ENCODE data around the gene TIGD6.

Gene TIGD6

DNA sequence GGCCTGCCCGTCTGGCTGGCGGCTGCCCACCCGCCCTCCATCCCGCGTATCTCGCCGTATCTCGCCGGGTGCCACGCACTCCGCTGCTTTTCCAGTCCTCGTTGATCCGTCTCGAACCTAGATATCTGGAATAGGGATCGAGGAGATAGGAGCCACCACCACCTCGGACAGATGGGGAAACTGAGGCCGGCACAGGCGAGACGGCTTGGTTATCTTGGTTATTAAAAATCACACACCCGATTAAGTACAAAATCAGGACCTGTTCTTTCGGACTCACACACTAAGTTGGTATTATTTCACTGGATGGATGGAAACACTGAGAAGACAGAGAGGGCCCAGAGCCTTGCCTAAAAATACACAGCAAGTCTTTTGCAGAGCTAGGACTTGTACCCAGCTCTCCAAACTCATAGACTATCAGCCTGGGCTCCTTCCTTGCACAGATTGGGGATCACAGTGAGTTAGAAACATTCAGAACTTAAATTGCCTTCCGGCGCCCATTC is 39.2 kb downstream of the TIGD6 start:
- Mint-ChIP-seq H3K4me3 (peak overlapping the region; percentile 87 to 89 (median 87)), H3K27ac (peak overlapping the region; percentile 37 to 87 (median 65)), H3K4me1 (peaks cover 31% of the 10 kb centered on the region), H3K27me3 (ENCODE audit: low read depth) (no peaks in the 10 kb centered on the region), H3K36me3 (ENCODE audit: low read depth) (no peaks in the 10 kb centered on the region), H3K9me3 (no peaks in the 10 kb centered on the region)
- TF ChIP-seq, protein P1, sequence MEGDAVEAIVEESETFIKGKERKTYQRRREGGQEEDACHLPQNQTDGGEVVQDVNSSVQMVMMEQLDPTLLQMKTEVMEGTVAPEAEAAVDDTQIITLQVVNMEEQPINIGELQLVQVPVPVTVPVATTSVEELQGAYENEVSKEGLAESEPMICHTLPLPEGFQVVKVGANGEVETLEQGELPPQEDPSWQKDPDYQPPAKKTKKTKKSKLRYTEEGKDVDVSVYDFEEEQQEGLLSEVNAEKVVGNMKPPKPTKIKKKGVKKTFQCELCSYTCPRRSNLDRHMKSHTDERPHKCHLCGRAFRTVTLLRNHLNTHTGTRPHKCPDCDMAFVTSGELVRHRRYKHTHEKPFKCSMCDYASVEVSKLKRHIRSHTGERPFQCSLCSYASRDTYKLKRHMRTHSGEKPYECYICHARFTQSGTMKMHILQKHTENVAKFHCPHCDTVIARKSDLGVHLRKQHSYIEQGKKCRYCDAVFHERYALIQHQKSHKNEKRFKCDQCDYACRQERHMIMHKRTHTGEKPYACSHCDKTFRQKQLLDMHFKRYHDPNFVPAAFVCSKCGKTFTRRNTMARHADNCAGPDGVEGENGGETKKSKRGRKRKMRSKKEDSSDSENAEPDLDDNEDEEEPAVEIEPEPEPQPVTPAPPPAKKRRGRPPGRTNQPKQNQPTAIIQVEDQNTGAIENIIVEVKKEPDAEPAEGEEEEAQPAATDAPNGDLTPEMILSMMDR (IDR thresholded peaks at IDR 0.05; ENCODE audit: unreplicated experiment in 3 of 3) = no peak

GRCh38 chr5:149960272-149961185 is 39.9 kb downstream of the TIGD6 start, which contains the start of gene SLC26A2:
TSS of gene SLC26A2 (plus strand) at chr5:149960758. CDS start at chr5:149977653, 16,895 bp downstream.
- Mint-ChIP-seq H3K27ac (peak within 1 kb of the TSS; percentile 97 to 100 (median 99)), H3K36me3 (ENCODE audit: low read depth) (no peaks in the 10 kb centered on the region), H3K9me3 (no peaks in the 10 kb centered on the region), H3K4me1 (peaks cover 31% of the 10 kb centered on the region), H3K4me3 (peak within 1 kb of the TSS; percentile 87 to 90 (median 90)), H3K27me3 (ENCODE audit: low read depth) (no peaks in the 10 kb centered on the region)
- TF ChIP-seq, protein P1 (IDR thresholded peaks at IDR 0.05; ENCODE audit: unreplicated experiment in 3 of 3) = no peak

DNA sequence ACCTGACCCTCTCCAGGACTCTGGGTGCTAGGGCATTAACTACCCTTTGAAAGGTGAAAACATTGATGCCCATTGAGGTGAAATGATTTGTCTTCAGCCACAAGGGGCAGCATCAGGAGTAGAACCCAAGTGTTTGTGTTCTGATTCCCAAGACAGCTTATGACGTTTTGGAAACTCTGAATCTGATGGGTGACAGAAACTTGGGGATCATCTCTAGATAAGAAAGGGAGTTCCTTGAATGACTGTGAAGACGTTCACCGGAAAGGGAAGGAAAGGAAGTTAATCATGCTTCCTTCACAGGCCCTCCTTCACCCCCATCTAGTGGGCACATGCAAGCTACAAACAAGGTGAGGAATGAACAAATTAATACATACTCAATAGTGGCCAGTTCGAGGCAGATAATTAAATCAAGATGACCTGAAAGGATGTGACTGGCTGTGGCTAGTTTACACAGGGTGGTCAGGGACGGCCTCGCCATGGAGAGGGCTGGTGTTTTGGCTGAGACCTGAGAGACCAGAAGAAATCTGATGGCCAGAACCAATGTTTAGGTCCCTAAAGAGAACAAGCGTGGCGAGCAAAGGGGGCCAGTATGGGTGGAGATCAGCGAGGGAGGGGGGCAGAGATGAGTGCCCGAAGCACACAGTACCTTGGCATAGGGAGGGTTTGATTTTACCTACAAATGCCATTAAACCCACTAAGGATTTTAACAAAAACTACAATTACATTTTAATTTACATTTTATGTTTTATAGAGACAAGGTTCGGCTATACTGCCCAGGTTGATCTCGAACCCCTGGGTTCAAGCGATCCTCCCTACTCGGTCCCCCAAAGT is 40.8 kb downstream of the TIGD6 start:
- Mint-ChIP-seq H3K4me3 (peak overlapping the region; percentile 87 to 90 (median 90)), H3K36me3 (ENCODE audit: low read depth) (no peaks in the 10 kb centered on the region), H3K27me3 (ENCODE audit: low read depth) (no peaks in the 10 kb centered on the region), H3K9me3 (no peaks in the 10 kb centered on the region), H3K27ac (peak overlapping the region; percentile 97 to 100 (median 99)), H3K4me1 (peaks cover 31% of the 10 kb centered on the region)
- TF ChIP-seq, protein P1 (IDR thresholded peaks at IDR 0.05; ENCODE audit: unreplicated experiment in 3 of 3) = peak; percentile 42 to 53 (median 46)

DNA sequence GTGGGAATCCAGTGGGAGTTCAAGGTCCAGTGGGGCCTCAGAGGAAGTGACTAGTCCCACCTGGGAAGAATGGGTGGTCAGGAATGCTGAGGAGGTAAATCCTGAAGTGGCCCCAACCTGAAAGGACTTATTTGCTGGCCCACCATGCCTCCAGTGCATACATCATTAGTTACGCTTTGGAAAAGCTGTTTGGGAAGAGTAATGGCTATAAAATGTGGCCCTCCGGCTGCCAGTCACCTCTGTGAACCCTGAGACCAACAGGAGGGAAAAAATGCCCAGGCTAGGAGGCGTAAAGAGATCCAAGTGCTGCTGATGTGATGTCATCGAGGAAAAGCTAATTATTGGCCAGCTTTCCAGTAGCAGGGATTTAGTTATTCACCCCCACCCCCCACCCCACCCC is 42.6 kb downstream of the TIGD6 start:
- Mint-ChIP-seq H3K27ac (peak overlapping the region in 2 of 3 experiments; percentile 91 to 100), H3K27me3 (ENCODE audit: low read depth) (no peaks in the 10 kb centered on the region), H3K36me3 (ENCODE audit: low read depth) (no peaks in the 10 kb centered on the region), H3K4me3 (no peak overlapping the region), H3K9me3 (no peaks in the 10 kb centered on the region), H3K4me1 (peaks cover 30% of the 10 kb centered on the region)
- TF ChIP-seq, protein P1 (IDR thresholded peaks at IDR 0.05; ENCODE audit: unreplicated experiment in 3 of 3) = no peak

DNA sequence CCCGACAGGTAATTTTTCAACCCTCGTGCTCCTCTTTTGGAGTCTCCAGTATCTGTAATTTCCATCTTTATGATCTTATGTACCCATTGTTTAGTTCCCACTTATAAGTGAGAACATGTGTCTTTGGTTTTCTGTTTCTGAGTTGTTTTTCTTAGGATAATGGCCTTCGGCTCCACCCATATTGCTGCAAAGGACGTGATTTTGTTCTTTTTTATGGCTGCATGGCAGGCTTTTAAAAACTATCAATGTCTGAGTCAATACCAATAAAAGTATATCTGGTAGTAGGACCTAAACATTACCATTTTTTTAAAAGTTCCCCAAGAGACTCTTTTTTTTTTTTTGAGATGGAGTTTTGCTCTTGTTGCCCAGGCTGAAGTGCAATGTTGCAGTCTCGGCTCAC is 43.8 kb downstream of the TIGD6 start:
- H3K27ac Mint-ChIP-seq = peak overlapping the region in 1 of 3 experiments; percentile 100
- no peaks in the 10 kb centered on the region for H3K9me3 Mint-ChIP-seq
- TF ChIP-seq, protein P1 (IDR thresholded peaks at IDR 0.05; ENCODE audit: unreplicated experiment in 3 of 3) = no peak
- no peaks in the 10 kb centered on the region for H3K27me3 Mint-ChIP-seq (ENCODE audit: low read depth)
- H3K4me3 Mint-ChIP-seq = no peak overlapping the region
- peaks cover 20% of the 10 kb centered on the region for H3K4me1 Mint-ChIP-seq
- no peaks in the 10 kb centered on the region for H3K36me3 Mint-ChIP-seq (ENCODE audit: low read depth)

Data from nephron (organoid).